AG04449 (cell line): ENCODE results near the gene TNFRSF18.
"Not testable (repeated sequence)": the region's sequence is repeated elsewhere in the genome, so short reads cannot be mapped to it uniquely, and the experiment has no call there.

Source experiments
- CTCF ChIA-PET: fragments of 350-600 bp; formaldehyde crosslinking; extraction: SDS; loops from one replicate; lab custom pipeline; 2021; ENCODE audit warnings: antibody characterized with exemption; lab: Yijun Ruan, JAX
- POLR2A ChIA-PET: fragments of 400-600, 350-600 bp; formaldehyde crosslinking; extraction: SDS; loops from one replicate; lab custom pipeline; 2020; ENCODE audit warnings: antibody characterized with exemption, inconsistent platforms; lab: Yijun Ruan, JAX
- DNase-seq: peaks from one replicate; pipeline ENCODE4 v3.0.0-alpha.2; 2010; ENCODE audit warnings: low read depth, low spot score
- H3K4me3 ChIP-seq: 2 replicates; pipeline ENCODE4 v1.5.1; 2011; ENCODE audit warnings: low read depth, mild to moderate bottlenecking, control low read depth, low read length
- TF ChIP-seq, protein P1 (sequence below): IDR thresholded peaks from one replicate; pipeline ENCODE4 v1.5.1; 2011; ENCODE audit warnings: mild to moderate bottlenecking, moderate library complexity, low read length, control low read depth, inconsistent platforms; ENCODE audit not compliant: insufficient read depth; ENCODE audit errors: missing control alignments

TNFRSF18 gene

DNA sequence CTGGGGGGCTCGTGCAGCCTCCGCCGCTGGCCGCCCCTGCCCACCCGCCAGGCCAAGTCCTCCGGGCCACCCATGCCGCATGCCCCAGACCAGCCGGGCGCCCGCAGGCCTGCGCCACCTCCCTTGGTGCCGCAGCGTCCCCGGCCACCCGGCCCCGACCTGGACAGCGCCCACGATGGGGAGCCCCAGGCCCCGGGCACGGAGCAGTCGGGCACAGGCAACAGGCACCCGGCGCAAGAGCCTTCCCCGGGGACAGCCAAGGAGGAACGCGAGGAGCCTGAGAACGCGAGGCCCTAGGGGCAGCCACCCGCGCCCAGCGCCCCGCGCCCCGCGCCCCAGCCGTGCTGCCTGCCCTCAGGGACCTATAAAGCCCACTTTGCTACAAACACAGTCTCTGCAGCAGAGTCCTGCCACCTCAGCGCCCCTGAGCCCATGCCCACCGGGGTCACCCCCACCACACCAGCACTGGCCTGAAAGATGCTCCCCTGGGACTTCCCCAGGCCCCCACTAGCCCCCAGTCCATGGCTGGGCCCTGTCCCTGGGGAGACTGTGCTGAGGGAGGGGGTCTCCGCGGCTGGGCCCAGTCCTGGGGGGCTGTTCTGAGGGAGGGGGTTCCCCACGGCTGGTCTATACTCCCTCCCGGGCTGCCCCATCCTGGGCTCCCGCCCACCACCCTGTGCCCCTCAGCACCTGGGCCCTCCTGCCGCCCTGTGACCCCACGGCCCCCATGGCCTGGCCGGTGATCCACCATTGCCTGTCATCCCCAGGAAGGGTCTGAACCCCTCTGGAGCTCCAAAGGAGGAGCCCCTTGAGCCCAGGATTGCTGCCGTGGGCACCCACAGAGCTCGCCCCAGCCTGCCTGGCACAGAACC is 8.6 kb downstream of the TNFRSF18 start:
- no peak overlapping the region for H3K4me3 ChIP-seq
- ChIA-PET CTCF (no interaction called here), POLR2A (no interaction called here)
- no peak for DNase-seq
- TF ChIP-seq, protein P1, sequence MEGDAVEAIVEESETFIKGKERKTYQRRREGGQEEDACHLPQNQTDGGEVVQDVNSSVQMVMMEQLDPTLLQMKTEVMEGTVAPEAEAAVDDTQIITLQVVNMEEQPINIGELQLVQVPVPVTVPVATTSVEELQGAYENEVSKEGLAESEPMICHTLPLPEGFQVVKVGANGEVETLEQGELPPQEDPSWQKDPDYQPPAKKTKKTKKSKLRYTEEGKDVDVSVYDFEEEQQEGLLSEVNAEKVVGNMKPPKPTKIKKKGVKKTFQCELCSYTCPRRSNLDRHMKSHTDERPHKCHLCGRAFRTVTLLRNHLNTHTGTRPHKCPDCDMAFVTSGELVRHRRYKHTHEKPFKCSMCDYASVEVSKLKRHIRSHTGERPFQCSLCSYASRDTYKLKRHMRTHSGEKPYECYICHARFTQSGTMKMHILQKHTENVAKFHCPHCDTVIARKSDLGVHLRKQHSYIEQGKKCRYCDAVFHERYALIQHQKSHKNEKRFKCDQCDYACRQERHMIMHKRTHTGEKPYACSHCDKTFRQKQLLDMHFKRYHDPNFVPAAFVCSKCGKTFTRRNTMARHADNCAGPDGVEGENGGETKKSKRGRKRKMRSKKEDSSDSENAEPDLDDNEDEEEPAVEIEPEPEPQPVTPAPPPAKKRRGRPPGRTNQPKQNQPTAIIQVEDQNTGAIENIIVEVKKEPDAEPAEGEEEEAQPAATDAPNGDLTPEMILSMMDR, result no peak

DNA sequence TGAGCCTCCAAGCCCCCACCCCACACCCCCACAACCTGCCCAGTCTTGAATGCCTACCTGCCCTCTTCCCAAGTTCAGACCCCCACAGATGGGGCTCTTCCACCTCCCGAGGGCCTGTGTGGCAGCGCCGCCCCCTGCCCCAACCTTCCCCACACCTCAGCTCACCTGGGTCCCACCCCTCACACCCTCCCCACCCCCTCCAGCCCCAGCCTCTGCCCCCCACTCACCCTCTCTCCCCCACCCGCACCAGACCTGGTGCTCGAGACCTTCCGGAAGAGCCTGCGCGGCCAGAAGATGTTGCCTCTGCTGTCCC is 9.2 kb downstream of the TNFRSF18 start:
- POLR2A ChIA-PET, result no interaction called here
- no peak overlapping the region for H3K4me3 ChIP-seq
- CTCF ChIA-PET, result no interaction called here
- no peak for DNase-seq
- TF ChIP-seq, protein P1, result no peak

DNA sequence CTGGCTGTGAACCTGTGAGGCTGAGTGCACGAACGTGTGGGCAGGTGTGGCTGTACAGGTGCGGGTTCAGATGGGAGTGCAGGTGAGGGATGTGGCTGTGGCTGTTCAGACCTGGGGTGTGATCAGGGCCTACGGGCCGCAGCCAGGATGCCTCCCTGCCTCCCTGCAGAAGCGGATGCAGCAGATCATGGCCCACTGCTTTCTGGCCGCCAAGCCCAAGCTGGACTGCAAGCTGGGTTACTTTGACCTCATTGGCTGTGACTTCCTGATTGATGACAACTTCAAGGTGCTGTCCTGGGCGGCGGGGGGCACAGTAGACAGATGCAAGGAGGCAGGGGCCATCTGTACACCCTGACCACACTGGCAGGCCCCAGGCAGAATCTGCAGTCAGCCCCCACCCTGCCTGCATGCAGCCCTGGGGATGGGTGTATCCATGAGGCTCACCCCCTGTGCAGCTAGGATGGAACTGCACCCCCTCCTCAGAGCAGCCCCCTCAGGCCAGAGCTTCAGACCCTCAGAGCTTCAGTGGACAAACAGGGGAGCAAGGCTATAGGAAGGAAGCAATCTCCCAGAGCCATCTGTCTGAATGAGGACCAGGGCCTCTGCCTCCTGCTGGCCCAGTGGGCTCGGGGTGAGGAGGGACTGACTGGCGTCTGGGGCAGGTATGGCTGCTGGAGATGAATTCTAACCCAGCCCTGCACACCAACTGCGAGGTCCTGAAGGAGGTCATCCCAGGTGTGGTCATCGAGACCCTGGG is 9.8 kb downstream of the TNFRSF18 start:
- ChIA-PET POLR2A (no interaction called here), CTCF (interaction anchor here (0.6 kb wide), 1 partner anchor 9 kb away, joined by 3 read pairs; no protein-coding TSS in a partner anchor)
- no peak for DNase-seq
- H3K4me3 ChIP-seq, result no peak overlapping the region
- TF ChIP-seq, protein P1, result no peak

DNA sequence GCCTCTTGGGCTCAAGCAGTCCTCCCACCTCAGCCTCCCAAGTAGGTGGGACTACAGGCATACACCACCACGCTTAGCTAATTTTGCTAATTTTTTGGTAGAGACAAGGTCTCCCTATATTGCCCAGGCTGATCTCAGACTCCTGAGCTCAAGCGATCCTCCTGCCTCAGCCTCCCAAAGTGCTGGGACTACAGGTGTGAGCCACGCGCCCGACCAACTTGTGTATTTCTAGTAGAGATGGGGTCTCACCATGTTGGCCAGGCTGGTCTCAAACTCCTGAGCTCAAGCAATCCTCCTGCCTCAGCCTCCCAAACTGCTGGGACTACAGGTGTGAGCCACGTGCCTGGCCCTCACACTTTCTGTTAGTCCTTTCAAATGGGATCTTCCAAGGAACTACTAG is 10.7 kb downstream of the TNFRSF18 start:
- DNase-seq, POLR2A ChIA-PET, H3K4me3 ChIP-seq: not testable (repeated sequence)
- CTCF ChIA-PET, result interaction anchor here (0.6 kb wide), 1 partner anchor 8 kb away, joined by 3 read pairs; no protein-coding TSS in a partner anchor

DNA sequence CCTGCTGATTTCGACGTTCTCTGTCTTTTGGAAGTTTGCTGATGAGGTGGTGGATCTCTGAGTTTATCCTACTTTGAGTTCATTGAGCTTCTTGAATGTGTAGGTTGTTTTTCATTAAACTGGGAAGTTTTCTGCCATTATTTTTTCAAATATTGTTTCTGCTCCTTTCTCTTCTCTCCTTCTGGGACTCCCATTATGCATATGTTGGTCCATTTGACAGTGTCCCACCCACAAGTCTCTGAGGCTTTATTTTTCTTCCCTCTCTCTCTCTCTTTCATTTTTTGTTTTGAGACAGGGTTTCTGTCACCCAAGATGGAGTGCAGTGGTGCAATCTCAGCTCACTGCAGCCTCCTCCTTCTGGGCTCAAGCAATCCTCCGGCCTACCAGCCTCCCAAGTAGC is 11.7 kb downstream of the TNFRSF18 start:
- TF ChIP-seq, protein P1, result no peak
- POLR2A ChIA-PET, result no interaction called here
- CTCF ChIA-PET, result interaction anchor here (0.6 kb wide), 1 partner anchor 17 kb away, joined by 3 read pairs; no protein-coding TSS in a partner anchor
- no peak overlapping the region for H3K4me3 ChIP-seq
- no peak for DNase-seq

DNA sequence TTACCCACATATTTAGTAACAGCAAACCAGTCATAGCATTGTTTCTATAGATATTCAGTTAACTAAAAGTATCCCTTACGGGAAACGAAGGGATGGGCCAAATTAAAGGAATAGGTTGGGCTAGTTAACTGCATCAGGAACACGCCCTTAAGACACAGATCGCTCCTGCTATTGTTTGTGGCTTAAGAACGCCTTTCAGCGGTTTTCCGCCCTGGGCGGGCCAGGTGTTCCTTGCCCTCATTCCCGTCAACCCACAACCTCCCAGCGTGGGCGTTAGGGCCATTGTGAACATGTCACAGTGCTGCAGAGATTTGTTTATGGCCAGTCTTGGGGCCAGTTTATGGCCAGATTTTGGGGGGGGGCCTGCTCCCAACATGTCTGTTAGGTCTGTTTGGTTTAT is 14.7 kb downstream of the TNFRSF18 start:
- H3K4me3 ChIP-seq, result no peak overlapping the region
- TF ChIP-seq, protein P1, result no peak
- no peak for DNase-seq
- ChIA-PET CTCF (no interaction called here), POLR2A (no interaction called here)
